Neural cell (in vitro differentiated cells): ENCODE results near the gene TUBB4B. TPM values are rescaled to one million over a fixed set of nuclear protein-coding genes. Genes with fewer than 3 reads are reported as not detected.

ENCODE experiments used
- H2AFZ ChIP-seq: fragments of 200-600, 300-800 bp; sonication (generic), shearing (Covaris generic); 2 replicates; pipeline ENCODE4 v1.6.0; 2014; ENCODE audit warnings: low read depth, mild to moderate bottlenecking, antibody characterized with exemption, low read length, moderate library complexity
- H3F3A ChIP-seq: fragments of 200-600 bp; shearing (Covaris generic); 2 replicates; pipeline ENCODE4 v1.6.1; 2016; ENCODE audit warnings: mild to moderate bottlenecking, moderate library complexity, mixed read lengths, antibody characterized with exemption, low read length; ENCODE audit not compliant: insufficient read depth, poor library complexity, severe bottlenecking
- H3K27ac ChIP-seq: fragments of 200-600, 300-800 bp; sonication (generic), shearing (Covaris generic); 2 replicates; pipeline ENCODE4 v1.5.1; 2014; ENCODE audit warnings: mild to moderate bottlenecking, low read length, moderate library complexity
- H3K27me3 ChIP-seq: fragments of 300-800, 200-600 bp; sonication (generic), shearing (Covaris generic); 2 replicates; pipeline ENCODE4 v1.6.0; 2014; ENCODE audit warnings: mild to moderate bottlenecking, low read depth, low read length, moderate library complexity; ENCODE audit not compliant: insufficient read depth
- H3K36me3 ChIP-seq: fragments of 300-800, 200-600 bp; sonication (generic), shearing (Covaris generic); 2 replicates; pipeline ENCODE4 v1.5.1; 2014; ENCODE audit warnings: mild to moderate bottlenecking, antibody characterized with exemption, low read length, moderate library complexity; ENCODE audit not compliant: insufficient read depth
- H3K4me2 ChIP-seq: fragments of 300-800, 200-600 bp; sonication (generic), shearing (Covaris generic); 2 replicates; pipeline ENCODE4 v1.6.0; 2014; ENCODE audit warnings: mild to moderate bottlenecking, low read length
- H3K4me3 ChIP-seq: fragments of 300-800, 200-600 bp; sonication (generic), shearing (Covaris generic); 2 replicates; pipeline ENCODE4 v1.5.1; 2014; ENCODE audit warnings: mild to moderate bottlenecking, low read length, moderate library complexity
- H3K79me2 ChIP-seq: fragments of 200-600 bp; shearing (Covaris generic); replicated peaks from 2 replicates; pipeline ENCODE4 v1.6.0; 2014; ENCODE audit warnings: mild to moderate bottlenecking, low read length, moderate library complexity; ENCODE audit not compliant: insufficient read depth
- H3K9ac ChIP-seq: fragments of 300-800, 200-600 bp; sonication (generic), shearing (Covaris generic); 2 replicates; pipeline ENCODE4 v1.6.1; 2016; ENCODE audit warnings: mild to moderate bottlenecking, low read length, mixed read lengths
- H3K9me2 ChIP-seq: fragments of 200-600 bp; shearing (Covaris generic); 2 replicates; pipeline ENCODE4 v1.6.1; 2016; ENCODE audit warnings: mild to moderate bottlenecking, low read length, mixed read lengths; ENCODE audit not compliant: insufficient read depth
- H3K9me3 ChIP-seq: fragments of 200-600, 300-800 bp; sonication (generic), shearing (Covaris generic); 2 replicates; pipeline ENCODE4 v1.6.1; 2016; ENCODE audit warnings: mild to moderate bottlenecking, mixed run types, low read length, moderate library complexity, mixed read lengths
- H4K20me1 ChIP-seq: fragments of 200-600 bp; shearing (Covaris generic); 2 replicates; pipeline ENCODE4 v1.6.1; 2016; ENCODE audit warnings: mild to moderate bottlenecking, mixed run types; ENCODE audit not compliant: insufficient read depth
- CTCF ChIP-seq: fragments of 450-650 bp; IDR thresholded peaks from 2 replicates; pipeline ENCODE4 v1.5.1; 2014; ENCODE audit warnings: antibody characterized with exemption, mild to moderate bottlenecking, moderate library complexity; ENCODE audit not compliant: poor library complexity, severe bottlenecking
- EP300 ChIP-seq: fragments of 450-650 bp; conservative IDR thresholded peaks from 2 replicates; pipeline ENCODE4 v1.6.1; 2014; ENCODE audit warnings: antibody characterized with exemption, mild to moderate bottlenecking, moderate library complexity; ENCODE audit not compliant: poor library complexity, severe bottlenecking
- EZH2 ChIP-seq: fragments of 200-600, 300-800 bp; shearing (Covaris generic), sonication (generic); IDR thresholded peaks from 2 replicates; pipeline ENCODE4 v1.6.1; 2014; ENCODE audit warnings: antibody characterized with exemption, low read length, borderline replicate concordance, mild to moderate bottlenecking; ENCODE audit not compliant: insufficient read depth, poor library complexity, severe bottlenecking
- MXI1 ChIP-seq: fragments of 450-650 bp; conservative IDR thresholded peaks from 2 replicates; pipeline ENCODE4 v1.6.1; 2014; ENCODE audit warnings: antibody characterized with exemption, mild to moderate bottlenecking; ENCODE audit not compliant: poor library complexity, severe bottlenecking
- POLR2AphosphoS5 ChIP-seq: IDR thresholded peaks from 2 replicates; pipeline ENCODE4 v1.6.1; 2012
- RAD21 ChIP-seq: fragments of 450-650 bp; conservative IDR thresholded peaks from 2 replicates; pipeline ENCODE4 v1.6.1; 2014; ENCODE audit warnings: antibody characterized with exemption, mild to moderate bottlenecking, moderate library complexity
- REST ChIP-seq: IDR thresholded peaks from 2 replicates; pipeline ENCODE4 v1.6.1; 2012; ENCODE audit warnings: borderline replicate concordance
- SMC3 ChIP-seq: fragments of 450-650 bp; conservative IDR thresholded peaks from 2 replicates; pipeline ENCODE4 v1.6.1; 2014; ENCODE audit warnings: antibody characterized with exemption, mild to moderate bottlenecking, moderate library complexity; ENCODE audit not compliant: poor library complexity
- TAF1 ChIP-seq: IDR thresholded peaks from 2 replicates; pipeline ENCODE4 v1.6.1; 2012; ENCODE audit warnings: low read depth
- polyA plus RNA-seq: library from polyadenylated mRNA; depleted of rRNA; stranded (reverse); fragments of >200 nt; gene quantifications from 2 replicates; pipeline ENCODE4 v1.2.3, GENCODE V29; 2014

The TUBB4B gene
- polyA plus RNA-seq, 1 donor from 2014 or later = 60.3 TPM

GRCh38 chr9:137193771-137194170 lies 47.3 kb upstream of the TUBB4B start:
- H2AFZ ChIP-seq = no peak overlapping the region
- H3K79me2 ChIP-seq = no peaks in the 10 kb centered on the region
- no peak overlapping the region for H3K4me2 ChIP-seq
- TF ChIP-seq TAF1 = no peak
- H3K9me3 ChIP-seq = no peaks in the 10 kb centered on the region
- H3K4me3 ChIP-seq = no peak overlapping the region
- H3F3A ChIP-seq = no peaks in the 10 kb centered on the region
- H3K9ac ChIP-seq = no peak overlapping the region
- H3K27ac ChIP-seq = no peak overlapping the region
- no peaks in the 10 kb centered on the region for H3K9me2 ChIP-seq
- H3K27me3 ChIP-seq = no peaks in the 10 kb centered on the region
- no peaks in the 10 kb centered on the region for H4K20me1 ChIP-seq
- H3K36me3 ChIP-seq = no peaks in the 10 kb centered on the region

- Histone ChIP-seq H3K27me3 (no peaks in the 10 kb centered on the region), H3K36me3 (no peaks in the 10 kb centered on the region), H2AFZ (no peak overlapping the region), H3K4me3 (no peak overlapping the region), H3K9ac (no peak overlapping the region), H3K27ac (no peak overlapping the region), H3F3A (no peaks in the 10 kb centered on the region), H4K20me1 (no peaks in the 10 kb centered on the region), H3K79me2 (no peaks in the 10 kb centered on the region), H3K9me2 (no peaks in the 10 kb centered on the region), H3K9me3 (no peaks in the 10 kb centered on the region), H3K4me2 (no peak overlapping the region)
- TF ChIP-seq CTCF (no peak), REST (no peak), POLR2AphosphoS5 (no peak), MXI1 (no peak), EP300 (no peak), TAF1 (no peak), RAD21 (no peak), SMC3 (no peak), EZH2 (no peak)
Measured at GRCh38 chr9:137194388-137194787, 46.7 kb upstream of the TUBB4B start.

GRCh38 chr9:137194909-137195308 lies 46.2 kb upstream of the TUBB4B start:
- H3K4me3 ChIP-seq = no peak overlapping the region
- H3K9me2 ChIP-seq = no peaks in the 10 kb centered on the region
- H2AFZ ChIP-seq = no peak overlapping the region
- H3K79me2 ChIP-seq = no peaks in the 10 kb centered on the region
- H3K27me3 ChIP-seq = no peaks in the 10 kb centered on the region
- H3K9ac ChIP-seq = no peak overlapping the region
- H3K36me3 ChIP-seq = no peaks in the 10 kb centered on the region
- H4K20me1 ChIP-seq = no peaks in the 10 kb centered on the region
- TF ChIP-seq RAD21 (no peak), EP300 (no peak), REST (no peak), SMC3 (no peak)
- no peak overlapping the region for H3K27ac ChIP-seq
- no peaks in the 10 kb centered on the region for H3K9me3 ChIP-seq
- no peak overlapping the region for H3K4me2 ChIP-seq
- no peaks in the 10 kb centered on the region for H3F3A ChIP-seq
